HCT116 (cell line): ENCODE data around the gene MKI67. TPM values are rescaled to one million over a fixed set of nuclear protein-coding genes. Genes with fewer than 3 reads are reported as not detected.

Experiments used
- ATAC-seq: fragments of 200-7000 bp; cut with Tn5 transposase; 2 replicates; pipeline ENCODE4 v1.9.1; 2020; ENCODE audit warnings: mild to moderate bottlenecking, moderate library complexity
- BruUV-seq: library from RNA; stranded (reverse); fragments of 400-500 nt; replicated peaks from 2 replicates; lab custom pipeline; 2021; lab: Mats Ljungman, UMichigan
- CTCF ChIA-PET: fragments of 300-600 bp; sonication (Branson Sonifier 250); formaldehyde crosslinking; loops from one replicate; lab custom pipeline; 2021; ENCODE audit warnings: antibody characterized with exemption; lab: Charles Lee
- POLR2A ChIA-PET: fragments of 300-600, 350-600 bp; sonication (Branson Sonifier 250); formaldehyde crosslinking; loops from one replicate; lab custom pipeline; 2021; ENCODE audit warnings: antibody characterized with exemption; lab: Charles Lee
- RAD21 ChIA-PET, 2 experiments: fragments of 300-600 bp; sonication (Branson Sonifier 250); formaldehyde crosslinking; loops; one replicate each; lab custom pipeline; 2023; ENCODE audit warnings: low total read pairs in 2 of 2; ENCODE audit not compliant: uncharacterized antibody in 2 of 2, unreplicated experiment in 2 of 2, low non-redundant PET in 1 of 2; lab: Charles Lee
- DNase-seq: peaks from one replicate; pipeline ENCODE4 v3.0.0-alpha.2; 2010; ENCODE audit warnings: low read depth, low spot score
- H2AFZ ChIP-seq: fragments of 200-600 bp; shearing (Covaris generic), sonication (generic); 2 replicates; pipeline ENCODE4 v1.6.1; 2017; ENCODE audit warnings: low read depth, mixed run types, mixed read lengths, antibody characterized with exemption, low read length; ENCODE audit not compliant: poor library complexity, severe bottlenecking
- H3K27ac ChIP-seq: 2 replicates; pipeline ENCODE4 v1.5.1; 2012; ENCODE audit warnings: low read depth, low read length
- H3K27me3 ChIP-seq: fragments of 200-600 bp; sonication (generic); 2 replicates; pipeline ENCODE4 v1.6.1; 2016; ENCODE audit warnings: mixed run types, low read length, mixed read lengths; ENCODE audit not compliant: insufficient read depth
- H3K36me3 ChIP-seq, 2 experiments: fragments of 200-500 bp in 1 of 2; fragments of 200-600 bp in 1 of 2; sonication (Bioruptor generic) in 1 of 2; sonication (generic) in 1 of 2; 2 replicates each; pipeline versions ENCODE4 v1.5.1 to v1.6.1; 2014 to 2016; ENCODE audit warnings: low read length in 2 of 2, inconsistent platforms in 1 of 2, mixed read lengths in 1 of 2, mixed run types in 1 of 2; ENCODE audit not compliant: insufficient read depth in 2 of 2, control insufficient read depth in 1 of 2
- H3K4me1 ChIP-seq, 2 experiments: fragments of 200-600 bp in 1 of 2; sonication (generic) in 1 of 2; 2 replicates each; pipeline versions ENCODE4 v1.5.1 to v1.6.1; 2012 to 2017; ENCODE audit warnings: low read length in 2 of 2, inconsistent platforms in 1 of 2, mild to moderate bottlenecking in 1 of 2, mixed read lengths in 1 of 2, mixed run types in 1 of 2, moderate library complexity in 1 of 2; ENCODE audit not compliant: insufficient read depth in 2 of 2, control insufficient read depth in 1 of 2
- H3K4me2 ChIP-seq: fragments of 200-600 bp; sonication (generic); 2 replicates; pipeline ENCODE4 v1.6.1; 2017; ENCODE audit warnings: mixed run types, low read length, mixed read lengths
- H3K4me3 ChIP-seq, 2 experiments: fragments of 200-600 bp in 1 of 2; sonication (generic) in 1 of 2; replicated peaks in 1 of 2; 2 replicates each; pipeline ENCODE4 v1.5.1; 2011 to 2016; ENCODE audit warnings: low read length in 2 of 2, control low read depth in 1 of 2, low read depth in 1 of 2, mild to moderate bottlenecking in 1 of 2, mixed read lengths in 1 of 2, mixed run types in 1 of 2
- H3K79me2 ChIP-seq: fragments of 200-600 bp; sonication (generic); 2 replicates; pipeline ENCODE4 v1.6.1; 2017; ENCODE audit warnings: mild to moderate bottlenecking, mixed run types, low read length, moderate library complexity, mixed read lengths; ENCODE audit not compliant: insufficient read depth
- H3K9ac ChIP-seq: fragments of 200-600 bp; sonication (generic); 2 replicates; pipeline ENCODE4 v1.6.1; 2016; ENCODE audit warnings: low read length, mixed read lengths
- H3K9me2 ChIP-seq: fragments of 200-600 bp; sonication (generic), shearing (Covaris generic); 2 replicates; pipeline ENCODE4 v1.6.1; 2017; ENCODE audit warnings: mixed run types, mild to moderate bottlenecking, moderate library complexity; ENCODE audit not compliant: insufficient read depth
- H3K9me3 ChIP-seq, 2 experiments: fragments of 200-500 bp in 1 of 2; fragments of 200-600 bp in 1 of 2; sonication (Bioruptor generic) in 1 of 2; sonication (generic) in 1 of 2; 2 replicates each; pipeline ENCODE4 v1.6.1; 2014 to 2017; ENCODE audit warnings: low read length in 2 of 2, mixed read lengths in 2 of 2, inconsistent platforms in 1 of 2, low read depth in 1 of 2, mild to moderate bottlenecking in 1 of 2, mixed run types in 1 of 2, moderate library complexity in 1 of 2; ENCODE audit not compliant: control insufficient read depth in 1 of 2, insufficient read depth in 1 of 2
- H4K20me1 ChIP-seq: fragments of 200-600 bp; sonication (generic), shearing (Covaris generic); 2 replicates; pipeline ENCODE4 v1.6.1; 2017; ENCODE audit warnings: mixed run types, mild to moderate bottlenecking, moderate library complexity; ENCODE audit not compliant: insufficient read depth
- ATF3 ChIP-seq: IDR thresholded peaks from 2 replicates; pipeline ENCODE4 v1.6.1; 2012
- CBX3 ChIP-seq: IDR thresholded peaks from 2 replicates; pipeline ENCODE4 v1.6.1; 2012; ENCODE audit warnings: low read depth
- CEBPB ChIP-seq: IDR thresholded peaks from 2 replicates; pipeline ENCODE4 v1.6.1; 2012; ENCODE audit warnings: low read depth
- CTCF ChIP-seq, 3 experiments: fragments of 200-600 bp in 1 of 3; sonication (generic) in 1 of 3; IDR thresholded peaks in 2 of 3; conservative IDR thresholded peaks in 1 of 3; 2 replicates each; pipeline ENCODE4 v1.5.1; 2012 to 2017; ENCODE audit warnings: low read depth in 2 of 3, low read length in 2 of 3, antibody characterized with exemption in 1 of 3, borderline replicate concordance in 1 of 3, control low read depth in 1 of 3, mild to moderate bottlenecking in 1 of 3, mixed read lengths in 1 of 3, mixed run types in 1 of 3, moderate library complexity in 1 of 3; ENCODE audit not compliant: insufficient read depth in 1 of 3
- EZH2 ChIP-seq: fragments of 200-600 bp; sonication (generic); IDR thresholded peaks from 2 replicates; pipeline ENCODE4 v1.6.1; 2017; ENCODE audit warnings: antibody characterized with exemption, mixed run types
- EZH2phosphoT487 ChIP-seq: fragments of 200-600 bp; IDR thresholded peaks from 2 replicates; pipeline ENCODE4 v1.6.1; 2018; ENCODE audit warnings: antibody characterized with exemption, borderline replicate concordance
- FOSL1 ChIP-seq: IDR thresholded peaks from 2 replicates; pipeline ENCODE4 v1.6.1; 2012; ENCODE audit warnings: low read depth
- JUND ChIP-seq: IDR thresholded peaks from 2 replicates; pipeline ENCODE4 v1.6.1; 2012
- MAX ChIP-seq: IDR thresholded peaks from 2 replicates; pipeline ENCODE4 v1.6.1; 2012
- POLR2A ChIP-seq: IDR thresholded peaks from 2 replicates; pipeline ENCODE4 v1.7.0; 2011; ENCODE audit warnings: borderline replicate concordance; ENCODE audit not compliant: insufficient read depth, insufficient read length; ENCODE audit errors: extremely low read depth
- SRF ChIP-seq: IDR thresholded peaks from 2 replicates; pipeline ENCODE4 v1.6.1; 2012; ENCODE audit warnings: low read depth
- TCF7L2 ChIP-seq: IDR thresholded peaks from 2 replicates; pipeline ENCODE4 v1.7.0; 2011; ENCODE audit warnings: borderline replicate concordance, inconsistent platforms; ENCODE audit not compliant: insufficient read depth, insufficient read length; ENCODE audit errors: extremely low read depth
- YY1 ChIP-seq: IDR thresholded peaks from 2 replicates; pipeline ENCODE4 v1.6.1; 2011; ENCODE audit warnings: low read length, low read depth, moderate library complexity, mild to moderate bottlenecking; ENCODE audit not compliant: insufficient replicate concordance; ENCODE audit errors: extremely low read depth
- intact Hi-C: fragments of 100-400 bp; cut with micrococcal nuclease; formaldehyde crosslinking; loops from 2 replicates; pipeline ENCODE4 v1.10.0; 2022
- total RNA-seq: library from RNA; stranded (reverse); gene quantifications from one replicate; pipeline ENCODE4 v1.2.1, GENCODE V29; 2021; ENCODE audit not compliant: unreplicated experiment

The MKI67 gene
- total RNA-seq, 1 experiment from 2014 or later = 202 TPM

- H3K9ac ChIP-seq = no peak overlapping the region
- H3K27ac ChIP-seq = no peak overlapping the region
- DNase-seq = no peak
- no peak overlapping the region for H2AFZ ChIP-seq
- H3K4me2 ChIP-seq = no peak overlapping the region
- H3K9me2 ChIP-seq = no peaks in the 10 kb centered on the region
- no peaks in the 10 kb centered on the region for H3K27me3 ChIP-seq
- no peaks in the 10 kb centered on the region for H3K36me3 ChIP-seq
- H3K4me3 ChIP-seq = no peak overlapping the region
- POLR2A ChIA-PET = no interaction called here
- RAD21 ChIA-PET = no interaction called here
- no peaks in the 10 kb centered on the region for H4K20me1 ChIP-seq
- no peak for TF ChIP-seq FOSL1
- TF ChIP-seq JUND = no peak
- TF ChIP-seq SRF = no peak
- no peaks in the 10 kb centered on the region for H3K9me3 ChIP-seq
- no peaks in the 10 kb centered on the region for H3K79me2 ChIP-seq
- no peak for ATAC-seq
- no TSS peak for BruUV-seq
- intact Hi-C loops = no loop called here
- CTCF ChIA-PET = no interaction called here
- H3K4me1 ChIP-seq = peaks cover 0 to 10% of the 10 kb centered on the region in 2 experiments; a peak in 2 of 4 replicates
These were observed 21.4 kb upstream of the MKI67 start for GRCh38 chr10:128147669-128148068.

DNA sequence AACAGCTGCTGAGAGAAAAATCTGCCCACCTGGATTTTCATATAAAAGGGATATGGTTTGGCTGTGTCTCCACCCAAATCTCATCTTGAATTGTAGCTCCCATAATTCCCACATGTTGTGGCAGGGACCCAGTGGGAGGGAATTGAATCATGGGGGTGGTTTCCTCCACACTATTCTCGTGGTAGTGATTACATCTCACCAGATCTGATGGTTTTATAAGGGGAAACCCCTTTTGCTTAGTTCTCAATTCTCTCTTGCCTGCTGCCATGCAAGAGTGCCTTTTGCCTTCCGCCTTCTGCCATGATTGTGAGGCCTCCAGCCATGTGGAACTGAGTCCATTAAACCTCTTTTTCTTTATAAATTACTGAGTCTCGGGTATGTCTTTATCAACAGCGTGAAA lies 20.8 kb upstream of the MKI67 start:
- ChIA-PET RAD21 (no interaction called here), CTCF (no interaction called here), POLR2A (no interaction called here)
- Histone ChIP-seq H3K4me1 (peaks cover 0 to 10% of the 10 kb centered on the region in 2 experiments; a peak in 2 of 4 replicates), H3K4me2 (no peak overlapping the region), H2AFZ (no peak overlapping the region), H3K36me3 (no peaks in the 10 kb centered on the region), H4K20me1 (no peaks in the 10 kb centered on the region), H3K27me3 (no peaks in the 10 kb centered on the region), H3K4me3 (no peak overlapping the region), H3K9me3 (no peaks in the 10 kb centered on the region), H3K79me2 (no peaks in the 10 kb centered on the region), H3K9me2 (no peaks in the 10 kb centered on the region), H3K27ac (no peak overlapping the region), H3K9ac (no peak overlapping the region)
- BruUV-seq = no TSS peak
- intact Hi-C loops = no loop called here
- ATAC-seq (no peak), DNase-seq (no peak)
- TF ChIP-seq POLR2A (no peak), CBX3 (no peak), CEBPB (no peak), EZH2 (no peak), TCF7L2 (no peak), EZH2phosphoT487 (no peak), ATF3 (no peak), FOSL1 (no peak), CTCF (IDR thresholded peaks at IDR 0.05 in 2 of 3, conservative IDR thresholded peaks at IDR 0.05 in 1 of 3; ENCODE audit: borderline replicate concordance in 1 of 3, insufficient read depth in 1 of 3, low read depth in 2 of 3, low read length in 2 of 3) (no peak), YY1 (no peak), MAX (no peak), SRF (no peak)
